ENCODE results near the gene MCM9.

GRCh38 chr6:118872726-118873125, 62.2 kb downstream of the MCM9 start:
- TF ChIP-seq, protein P1, sequence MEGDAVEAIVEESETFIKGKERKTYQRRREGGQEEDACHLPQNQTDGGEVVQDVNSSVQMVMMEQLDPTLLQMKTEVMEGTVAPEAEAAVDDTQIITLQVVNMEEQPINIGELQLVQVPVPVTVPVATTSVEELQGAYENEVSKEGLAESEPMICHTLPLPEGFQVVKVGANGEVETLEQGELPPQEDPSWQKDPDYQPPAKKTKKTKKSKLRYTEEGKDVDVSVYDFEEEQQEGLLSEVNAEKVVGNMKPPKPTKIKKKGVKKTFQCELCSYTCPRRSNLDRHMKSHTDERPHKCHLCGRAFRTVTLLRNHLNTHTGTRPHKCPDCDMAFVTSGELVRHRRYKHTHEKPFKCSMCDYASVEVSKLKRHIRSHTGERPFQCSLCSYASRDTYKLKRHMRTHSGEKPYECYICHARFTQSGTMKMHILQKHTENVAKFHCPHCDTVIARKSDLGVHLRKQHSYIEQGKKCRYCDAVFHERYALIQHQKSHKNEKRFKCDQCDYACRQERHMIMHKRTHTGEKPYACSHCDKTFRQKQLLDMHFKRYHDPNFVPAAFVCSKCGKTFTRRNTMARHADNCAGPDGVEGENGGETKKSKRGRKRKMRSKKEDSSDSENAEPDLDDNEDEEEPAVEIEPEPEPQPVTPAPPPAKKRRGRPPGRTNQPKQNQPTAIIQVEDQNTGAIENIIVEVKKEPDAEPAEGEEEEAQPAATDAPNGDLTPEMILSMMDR (IDR thresholded peaks at IDR 0.05; ENCODE audit: low read length) = no peak
- TF ChIP-seq EZH2 (IDR thresholded peaks at IDR 0.05; ENCODE audit: borderline replicate concordance, low read length) = no peak
